GM19099 (cell line): ENCODE measurements around the gene FTCD.

Experiments used
- POLR2A ChIP-seq: IDR thresholded peaks from 3 replicates; pipeline ENCODE4 v1.6.1; 2011; ENCODE audit warnings: low read depth; ENCODE audit not compliant: insufficient read length; ENCODE audit errors: extremely low read depth

FTCD gene

GRCh38 chr21:46138383-46138970 lies 16.9 kb downstream of the FTCD start:
- TF ChIP-seq POLR2A = no peak

DNA sequence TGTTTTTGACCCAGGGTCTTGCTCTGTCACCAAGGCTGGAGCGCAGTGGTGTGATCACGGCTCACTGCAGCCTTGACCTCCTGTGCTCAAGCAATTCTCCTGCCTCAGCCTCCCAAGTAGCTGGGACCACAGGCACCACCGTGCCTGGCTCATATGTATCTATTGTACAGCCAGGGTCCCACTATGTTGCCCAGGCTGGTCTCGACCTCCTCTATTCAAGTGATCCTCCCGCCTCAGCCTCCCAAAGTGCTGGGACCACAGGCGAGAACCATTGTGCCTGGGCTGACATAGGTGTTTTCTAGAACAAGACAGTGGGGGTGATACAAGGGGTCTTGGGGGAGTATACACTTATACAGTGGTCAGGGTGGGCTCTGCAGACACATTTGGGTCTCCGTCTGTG lies 17.5 kb downstream of the FTCD start:
- TF ChIP-seq POLR2A = no peak

GRCh38 chr21:46136739-46137349 lies 18.5 kb downstream of the FTCD start:
- no peak for TF ChIP-seq POLR2A

DNA sequence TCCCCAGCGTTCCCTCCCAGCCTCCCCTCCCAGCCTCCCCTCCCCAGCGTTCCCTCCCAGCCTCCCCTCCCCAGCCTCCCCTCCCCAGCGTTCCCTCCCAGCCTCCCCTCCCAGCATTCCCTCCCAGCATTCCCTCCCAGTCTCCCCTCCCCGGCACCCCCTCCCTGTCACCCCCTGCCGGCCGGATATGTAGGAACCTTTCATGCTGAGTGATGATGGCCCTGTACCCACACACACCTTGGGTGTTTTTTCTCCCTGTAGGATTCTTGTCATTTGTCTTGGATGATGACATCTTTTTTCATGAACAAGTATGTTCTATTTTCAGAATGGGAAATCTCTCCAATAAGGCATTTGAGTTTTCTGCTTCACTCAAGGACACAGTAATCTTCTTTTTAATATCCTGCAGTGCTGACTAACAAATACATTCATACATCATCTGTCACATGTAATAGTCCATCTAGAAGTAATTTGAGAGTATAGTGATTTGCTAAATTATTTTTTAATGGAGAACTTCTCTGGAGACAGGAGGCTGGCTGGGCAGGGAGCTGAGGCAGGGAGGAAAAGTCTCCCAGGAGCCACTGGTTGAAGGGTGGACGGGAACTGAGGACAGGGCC lies 19.5 kb downstream of the FTCD start:
- no peak for TF ChIP-seq POLR2A

GRCh38 chr21:46131838-46132651 lies 23.3 kb downstream of the FTCD start:
- TF ChIP-seq POLR2A = no peak

DNA sequence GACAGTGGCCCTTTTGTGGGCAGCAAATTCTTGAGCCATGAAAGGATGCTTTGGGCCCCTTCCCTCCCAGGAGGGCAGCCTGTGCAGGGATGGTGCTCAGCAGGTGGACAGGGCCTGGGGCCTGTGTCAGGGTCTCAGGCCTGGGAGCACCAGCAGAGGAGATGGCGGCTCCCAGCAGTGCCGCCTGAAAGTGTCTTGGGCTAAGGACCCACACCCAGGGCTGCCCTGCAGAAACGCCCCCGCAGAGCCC lies 23.9 kb downstream of the FTCD start:
- TF ChIP-seq POLR2A = no peak

- TF ChIP-seq POLR2A = no peak
These were observed 24.4 kb downstream of the FTCD start for GRCh38 chr21:46130831-46131587.

DNA sequence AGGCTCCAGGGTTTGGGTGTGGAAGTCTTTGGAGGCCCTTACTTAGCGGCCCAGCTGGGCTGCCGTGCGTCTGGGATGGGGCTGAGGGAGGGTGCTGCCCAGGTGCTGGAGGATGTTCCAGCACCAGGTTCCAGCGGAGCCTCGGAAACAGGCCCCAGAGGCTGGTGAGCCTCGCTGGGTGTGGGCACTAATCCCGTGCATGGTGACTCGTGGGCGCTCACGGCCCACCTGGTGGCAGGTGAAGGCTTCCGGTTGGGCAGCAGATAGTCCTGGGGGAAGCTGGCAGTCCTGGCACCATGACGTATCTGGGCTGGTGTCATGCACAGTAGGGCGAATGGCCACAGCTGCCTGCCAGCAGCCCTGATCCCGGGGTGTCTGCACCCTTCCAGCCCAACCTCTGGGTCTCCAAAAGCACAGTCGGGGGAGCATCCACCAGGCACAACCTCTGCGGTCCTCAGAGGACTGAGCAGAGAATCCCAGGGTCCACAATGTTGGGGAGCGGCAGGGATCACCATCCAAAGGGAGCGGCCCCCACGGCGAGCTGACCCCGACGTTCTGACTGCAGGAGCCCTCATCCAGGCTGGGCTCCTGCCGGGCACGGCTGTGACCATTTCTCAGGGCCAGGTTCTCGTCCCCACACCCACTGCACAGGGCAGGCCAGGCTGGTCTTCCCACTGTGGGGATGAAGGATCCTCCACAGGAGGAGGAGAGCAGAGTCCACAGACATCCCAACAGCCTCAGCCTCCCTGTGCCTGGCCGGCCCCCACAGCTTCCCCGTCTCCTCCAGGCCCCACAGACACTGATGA lies 25.3 kb downstream of the FTCD start:
- no peak for TF ChIP-seq POLR2A

- no peak for TF ChIP-seq POLR2A
These were observed 26.3 kb downstream of the FTCD start for GRCh38 chr21:46128933-46129571.

- TF ChIP-seq POLR2A = no peak
These were observed 27.1 kb downstream of the FTCD start for GRCh38 chr21:46128106-46128932.

GRCh38 chr21:46127239-46128105 lies 27.9 kb downstream of the FTCD start:
- TF ChIP-seq POLR2A = no peak

- TF ChIP-seq POLR2A = no peak
These were observed 28.8 kb downstream of the FTCD start for GRCh38 chr21:46126309-46127238.
